Esophagus muscularis mucosa (tissue), 4 donors: ENCODE data around the gene APLP2. TPM values are rescaled to one million over a fixed set of nuclear protein-coding genes. Genes with fewer than 3 reads are reported as not detected.

Source experiments
- DNase-seq: peaks from one replicate; pipeline ENCODE4 v3.0.0-alpha.2; 2017; ENCODE audit errors: extremely low spot score
- H3K27ac ChIP-seq, 4 donors: fragments of 200-600 bp; sonication (generic); replicated peaks in 1 of 4; 1 replicate in 3 of 4; 2 replicates in 1 of 4; pipeline ENCODE4 v1.5.1; 2016 to 2019; ENCODE audit warnings: mild to moderate bottlenecking in 1 of 4
- H3K27me3 ChIP-seq, 4 donors: fragments of 200-600 bp; sonication (generic); one replicate each; pipeline versions ENCODE4 v1.5.1 to v1.6.0; 2016 to 2019
- H3K36me3 ChIP-seq, 4 donors: fragments of 200-600 bp; sonication (generic); one replicate each; pipeline ENCODE4 v1.5.1; 2016 to 2019
- H3K4me1 ChIP-seq, 4 donors: fragments of 200-600 bp; sonication (generic); one replicate each; pipeline ENCODE4 v1.5.1; 2016 to 2019
- H3K4me3 ChIP-seq, 4 donors: fragments of 200-600 bp; sonication (generic); 1 replicate in 2 of 4; 2 replicates in 2 of 4; pipeline ENCODE4 v1.5.1; 2016 to 2019; ENCODE audit warnings: mild to moderate bottlenecking in 4 of 4, moderate library complexity in 1 of 4
- H3K9me3 ChIP-seq, 4 donors: fragments of 200-600 bp; sonication (generic); 1 replicate in 3 of 4; 2 replicates in 1 of 4; pipeline ENCODE4 v1.5.1; 2016 to 2019
- CTCF ChIP-seq, 3 experiments: fragments of 200-600 bp in 2 of 3; fragments of 450-650 bp in 1 of 3; sonication (generic) in 2 of 3; IDR thresholded peaks; one replicate each; pipeline ENCODE4 v1.5.1; 2017 to 2019; ENCODE audit warnings: antibody characterized with exemption in 3 of 3, mild to moderate bottlenecking in 2 of 3, moderate library complexity in 1 of 3
- EP300 ChIP-seq: sonication (generic); formaldehyde crosslinking; IDR thresholded peaks from one replicate; pipeline ENCODE4 v1.6.1; 2017; ENCODE audit warnings: antibody characterized with exemption
- POLR2A ChIP-seq: fragments of 450-650 bp; IDR thresholded peaks from one replicate; pipeline ENCODE4 v1.6.1; 2017; ENCODE audit warnings: antibody characterized with exemption, moderate library complexity, mild to moderate bottlenecking, low read depth
- POLR2AphosphoS5 ChIP-seq, 2 donors: sonication (generic); formaldehyde crosslinking; IDR thresholded peaks; one replicate each; pipeline ENCODE4 v1.6.1; 2017; ENCODE audit warnings: antibody characterized with exemption in 2 of 2
- WGBS: methylation state at CpG from one replicate; pipeline ENCODE4 v1.1.5; 2018; 5-methylcytosine and 5-hydroxymethylcytosine counted together
- intact Hi-C: fragments of 100-400 bp; cut with DNase I; formaldehyde crosslinking; loops from one replicate; pipeline ENCODE4 v1.15.1; 2023
- total RNA-seq, 4 donors: library from RNA; depleted of rRNA; stranded (reverse); fragments of >200 nt; gene quantifications; one replicate each; pipeline versions ENCODE4 v1.1.0 to v1.2.1, GENCODE V29; 2016

APLP2 gene
- total RNA-seq, 4 donors from 2014 or later = 311 to 479 (median 410) TPM

- Histone ChIP-seq H3K4me3 (no peak overlapping the region), H3K27me3 (peaks cover 0 to 37% (median 11%) of the 10 kb centered on the region in 4 donors), H3K9me3 (no peaks in the 10 kb centered on the region), H3K27ac (no peak overlapping the region), H3K36me3 (no peaks in the 10 kb centered on the region), H3K4me1 (peaks cover 6 to 15% (median 14%) of the 10 kb centered on the region in 4 donors)
- no peak for TF ChIP-seq CTCF (IDR thresholded peaks at IDR 0.05)
- no peak for TF ChIP-seq POLR2A
- TF ChIP-seq EP300 = no peak
- no peak for TF ChIP-seq POLR2AphosphoS5 (IDR thresholded peaks at IDR 0.05)
- DNase-seq = no peak
- WGBS = 90% methylated on average over 8 of the region's 8 CpGs
- intact Hi-C loops = no loop called here
Measured at GRCh38 chr11:130157101-130157500, 87.4 kb downstream of the APLP2 start.

- H3K4me3 ChIP-seq = no peak overlapping the region
- DNase-seq = no peak
- H3K9me3 ChIP-seq = no peaks in the 10 kb centered on the region
- no peak overlapping the region for H3K27ac ChIP-seq
- intact Hi-C loops = no loop called here
- peaks cover 6 to 15% (median 14%) of the 10 kb centered on the region in 4 donors for H3K4me1 ChIP-seq
- WGBS = 83% methylated on average over 3 of the region's 3 CpGs
- H3K27me3 ChIP-seq = peaks cover 0 to 44% (median 11%) of the 10 kb centered on the region in 4 donors
- H3K36me3 ChIP-seq = no peaks in the 10 kb centered on the region
- TF ChIP-seq EP300 (no peak), POLR2AphosphoS5 (IDR thresholded peaks at IDR 0.05) (no peak), CTCF (IDR thresholded peaks at IDR 0.05) (no peak), POLR2A (no peak)
Measured at GRCh38 chr11:130157840-130158239, 88.1 kb downstream of the APLP2 start.

- no peak overlapping the region for H3K27ac ChIP-seq
- 86% methylated on average over 14 of the region's 14 CpGs for WGBS
- H3K9me3 ChIP-seq = no peaks in the 10 kb centered on the region
- H3K4me3 ChIP-seq = peak overlapping the region; percentile 42 to 58 (median 44)
- peaks cover 6 to 18% (median 14%) of the 10 kb centered on the region in 4 donors for H3K4me1 ChIP-seq
- no peak for DNase-seq
- TF ChIP-seq POLR2AphosphoS5 (IDR thresholded peaks at IDR 0.05) (no peak), EP300 (no peak), CTCF (IDR thresholded peaks at IDR 0.05) (no peak), POLR2A (no peak)
- intact Hi-C loops = no loop called here
- H3K27me3 ChIP-seq = peaks cover 0 to 56% (median 11%) of the 10 kb centered on the region in 4 donors
- no peaks in the 10 kb centered on the region for H3K36me3 ChIP-seq
Measured at GRCh38 chr11:130159139-130159538, 89.4 kb downstream of the APLP2 start.

- H3K9me3 ChIP-seq = no peaks in the 10 kb centered on the region
- TF ChIP-seq POLR2A (no peak), POLR2AphosphoS5 (IDR thresholded peaks at IDR 0.05) (no peak), EP300 (no peak), CTCF (IDR thresholded peaks at IDR 0.05) (no peak)
- H3K4me3 ChIP-seq = peak within 1 kb of the TSS; percentile 42 to 58 (median 44)
- H3K36me3 ChIP-seq = no peaks in the 10 kb centered on the region
- WGBS = 16% methylated on average over 2 of the region's 89 CpGs
- peaks cover 0 to 61% (median 11%) of the 10 kb centered on the region in 4 donors for H3K27me3 ChIP-seq
- peaks cover 6 to 18% (median 14%) of the 10 kb centered on the region in 4 donors for H3K4me1 ChIP-seq
- H3K27ac ChIP-seq = no peak within 1 kb of the TSS
- intact Hi-C loops = no loop called here
- DNase-seq = no peak
Measured at GRCh38 chr11:130159657-130160497, 90.2 kb downstream of the APLP2 start, which contains the start of gene ST14. Gene ST14 (plus strand): TSS chr11:130159782. CDS start chr11:130159980, 198 bp downstream.
